Endothelial cell of umbilical vein (primary cell): Measurements from ENCODE around the gene C11orf65.

Experiments used
- EZH2 ChIP-seq: IDR thresholded peaks from 2 replicates; pipeline ENCODE4 v1.6.1; 2012; ENCODE audit warnings: borderline replicate concordance, low read depth, mild to moderate bottlenecking, moderate library complexity, low read length, inconsistent platforms; ENCODE audit not compliant: severe bottlenecking
- FOS ChIP-seq: IDR thresholded peaks from 2 replicates; pipeline ENCODE4 v1.6.1; 2011; ENCODE audit warnings: mild to moderate bottlenecking, low read length, moderate library complexity, borderline replicate concordance; ENCODE audit not compliant: insufficient read depth
- GATA2 ChIP-seq: IDR thresholded peaks from 2 replicates; pipeline ENCODE4 v1.7.0; 2011; ENCODE audit warnings: low read depth, mild to moderate bottlenecking, moderate library complexity, mixed read lengths, low read length; ENCODE audit not compliant: insufficient read length, insufficient read depth
- JUN ChIP-seq: IDR thresholded peaks from 2 replicates; pipeline ENCODE4 v1.6.1; 2011; ENCODE audit warnings: borderline replicate concordance, low read depth; ENCODE audit not compliant: insufficient read length, insufficient read depth
- MYC ChIP-seq: IDR thresholded peaks from one replicate; pipeline ENCODE4 v1.6.1; 2011; ENCODE audit warnings: mild to moderate bottlenecking, low read depth, low read length
- POLR2A ChIP-seq: IDR thresholded peaks from 2 replicates; pipeline ENCODE4 v1.6.1; 2012; ENCODE audit warnings: low read depth, mild to moderate bottlenecking, control low read depth, low read length
- POLR2AphosphoS5 ChIP-seq: IDR thresholded peaks from 2 replicates; pipeline ENCODE4 v1.6.1; 2012; ENCODE audit warnings: low read depth, mild to moderate bottlenecking, control low read depth, low read length, moderate library complexity; ENCODE audit not compliant: insufficient read depth
- TF ChIP-seq, protein P1 (sequence below), 2 donors: IDR thresholded peaks; 1 replicate in 1 of 2; 2 replicates in 1 of 2; pipeline ENCODE4 v1.5.1; 2011; ENCODE audit warnings: low read length in 2 of 2, mild to moderate bottlenecking in 2 of 2, moderate library complexity in 2 of 2, control low read depth in 1 of 2, inconsistent platforms in 1 of 2, low read depth in 1 of 2; ENCODE audit not compliant: insufficient read depth in 1 of 2; ENCODE audit errors: extremely low read depth in 1 of 2
- TF ChIP-seq, protein P2 (sequence below): IDR thresholded peaks from 2 replicates; pipeline ENCODE4 v1.6.1; 2011; ENCODE audit not compliant: insufficient read depth, insufficient read length

- TF ChIP-seq, protein P1, sequence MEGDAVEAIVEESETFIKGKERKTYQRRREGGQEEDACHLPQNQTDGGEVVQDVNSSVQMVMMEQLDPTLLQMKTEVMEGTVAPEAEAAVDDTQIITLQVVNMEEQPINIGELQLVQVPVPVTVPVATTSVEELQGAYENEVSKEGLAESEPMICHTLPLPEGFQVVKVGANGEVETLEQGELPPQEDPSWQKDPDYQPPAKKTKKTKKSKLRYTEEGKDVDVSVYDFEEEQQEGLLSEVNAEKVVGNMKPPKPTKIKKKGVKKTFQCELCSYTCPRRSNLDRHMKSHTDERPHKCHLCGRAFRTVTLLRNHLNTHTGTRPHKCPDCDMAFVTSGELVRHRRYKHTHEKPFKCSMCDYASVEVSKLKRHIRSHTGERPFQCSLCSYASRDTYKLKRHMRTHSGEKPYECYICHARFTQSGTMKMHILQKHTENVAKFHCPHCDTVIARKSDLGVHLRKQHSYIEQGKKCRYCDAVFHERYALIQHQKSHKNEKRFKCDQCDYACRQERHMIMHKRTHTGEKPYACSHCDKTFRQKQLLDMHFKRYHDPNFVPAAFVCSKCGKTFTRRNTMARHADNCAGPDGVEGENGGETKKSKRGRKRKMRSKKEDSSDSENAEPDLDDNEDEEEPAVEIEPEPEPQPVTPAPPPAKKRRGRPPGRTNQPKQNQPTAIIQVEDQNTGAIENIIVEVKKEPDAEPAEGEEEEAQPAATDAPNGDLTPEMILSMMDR (IDR thresholded peaks at IDR 0.05; ENCODE audit: extremely low read depth in 1 of 2, insufficient read depth in 1 of 2, low read depth in 1 of 2, low read length in 2 of 2): no peak
- TF ChIP-seq EZH2 (no peak), POLR2A (no peak), GATA2 (no peak), MYC (no peak), POLR2AphosphoS5 (no peak), FOS (no peak), JUN (no peak)
- TF ChIP-seq, protein P2, sequence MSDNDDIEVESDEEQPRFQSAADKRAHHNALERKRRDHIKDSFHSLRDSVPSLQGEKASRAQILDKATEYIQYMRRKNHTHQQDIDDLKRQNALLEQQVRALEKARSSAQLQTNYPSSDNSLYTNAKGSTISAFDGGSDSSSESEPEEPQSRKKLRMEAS: no peak
Observed at GRCh38 chr11:108466405-108466804, 924 bp downstream of the C11orf65 start.
